ENCODE data around the gene CD36.

DNA sequence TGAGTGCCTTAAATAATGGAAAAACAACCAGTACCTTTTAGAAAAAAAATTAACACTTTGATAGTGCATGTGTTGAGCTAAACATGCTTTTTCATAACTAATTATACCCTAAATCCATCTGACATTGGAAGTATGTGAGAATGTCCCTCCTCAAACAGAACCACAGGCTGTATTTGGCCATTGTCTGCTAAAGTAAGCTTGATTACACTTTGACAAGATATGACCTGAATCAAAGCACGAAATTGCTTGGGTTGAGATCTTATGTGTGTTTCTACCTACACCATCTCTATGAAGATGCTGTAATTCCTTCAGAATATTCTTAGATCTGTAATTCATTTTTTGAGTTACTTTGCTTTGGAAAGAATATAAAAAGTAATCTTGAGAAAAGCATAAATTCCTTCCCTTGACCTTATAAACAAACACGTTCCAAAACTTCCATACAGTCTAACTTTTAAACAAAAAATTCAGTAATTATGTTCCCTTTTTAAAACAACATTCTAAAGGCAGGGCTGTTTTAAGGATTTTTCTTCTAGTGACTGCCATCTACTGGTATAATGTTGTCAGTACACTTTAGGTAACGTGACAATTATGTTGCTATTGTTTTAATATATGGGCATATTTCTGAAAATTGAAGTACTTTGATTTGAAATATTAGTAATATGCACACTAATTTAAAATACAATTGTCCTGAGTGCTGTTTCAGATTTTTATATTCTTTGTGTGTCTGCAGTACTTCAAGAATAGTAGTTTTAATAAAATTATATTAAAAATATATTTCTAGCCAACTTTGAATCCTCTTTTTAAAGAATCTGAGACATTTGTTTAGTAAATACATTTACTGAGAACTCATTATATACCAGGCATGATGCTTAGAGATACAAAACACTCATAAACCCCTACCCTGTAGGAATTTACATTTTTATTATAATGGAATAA lies 20.9 kb downstream of the CD36 start:
- TF ChIP-seq TAF1 (IDR thresholded peaks at IDR 0.05; ENCODE audit: borderline replicate concordance, insufficient read depth, low read length), result no peak
- TF ChIP-seq POLR2AphosphoS5 (IDR thresholded peaks at IDR 0.05; ENCODE audit: low read depth, low read length), result no peak
- TF ChIP-seq SIN3A (IDR thresholded peaks at IDR 0.05; ENCODE audit: borderline replicate concordance, insufficient read depth, low read length), result no peak

All from PFSK-1 (cell line).